ENCODE data around the gene MDM2. TPM values are rescaled to one million over a fixed set of nuclear protein-coding genes. Genes with fewer than 3 reads are reported as not detected.

Gene MDM2
- total and polyA plus RNA-seq, 4 donors, result 24.9 to 155 (median 108) TPM

GRCh38 chr12:68893741-68894140, 85.8 kb downstream of the MDM2 start:
- DNase-seq (no peak), ATAC-seq (ENCODE audit: insufficient read depth, low FRiP score) (no peak)
- WGBS, 2 donors, result 92 to 96% methylated on average over 3 of the region's 3 CpGs
- no peak overlapping the region for H3K4me3 ChIP-seq
- no peaks in the 10 kb centered on the region for H3K9me3 ChIP-seq (ENCODE audit: control insufficient read depth in 4 of 4, insufficient read depth in 3 of 4, low read length in 3 of 4)
- no peak overlapping the region for H3K27ac ChIP-seq (ENCODE audit: low read depth in 1 of 2, low read length in 1 of 2)
- TF ChIP-seq CTCF (IDR thresholded peaks at IDR 0.05; ENCODE audit: control extremely low read depth, extremely low read depth), result no peak
- H3K36me3 ChIP-seq (ENCODE audit: control insufficient read depth in 4 of 4, insufficient read depth in 4 of 4, low read length in 4 of 4), result peaks cover 0 to 2% (median 0%) of the 10 kb centered on the region in 4 donors
- H3K27me3 ChIP-seq (ENCODE audit: control insufficient read depth in 3 of 3, insufficient read depth in 3 of 3, low read length in 2 of 3), result no peaks in the 10 kb centered on the region
- H3K9ac ChIP-seq (ENCODE audit: insufficient read depth in 1 of 2, low read length in 2 of 2), result no peak overlapping the region
- H3K4me1 ChIP-seq (ENCODE audit: control insufficient read depth in 5 of 5, insufficient read depth in 5 of 5, low read length in 5 of 5), result peaks cover 0 to 9% (median 0%) of the 10 kb centered on the region in 5 donors

GRCh38 chr12:68894276-68894855, 86.4 kb downstream of the MDM2 start:
- H3K36me3 ChIP-seq (ENCODE audit: control insufficient read depth in 4 of 4, insufficient read depth in 4 of 4, low read length in 4 of 4), result peaks cover 0 to 2% (median 0%) of the 10 kb centered on the region in 4 donors
- no peak overlapping the region for H3K4me3 ChIP-seq
- peaks cover 0 to 9% (median 0%) of the 10 kb centered on the region in 5 donors for H3K4me1 ChIP-seq (ENCODE audit: control insufficient read depth in 5 of 5, insufficient read depth in 5 of 5, low read length in 5 of 5)
- H3K9me3 ChIP-seq (ENCODE audit: control insufficient read depth in 4 of 4, insufficient read depth in 3 of 4, low read length in 3 of 4), result no peaks in the 10 kb centered on the region
- ATAC-seq (ENCODE audit: insufficient read depth, low FRiP score) (no peak), DNase-seq (no peak)
- 94 to 96% methylated on average over 7 of the region's 7 CpGs for WGBS, 2 donors
- H3K9ac ChIP-seq (ENCODE audit: insufficient read depth in 1 of 2, low read length in 2 of 2), result no peak overlapping the region
- no peak for TF ChIP-seq CTCF (IDR thresholded peaks at IDR 0.05; ENCODE audit: control extremely low read depth, extremely low read depth)
- no peaks in the 10 kb centered on the region for H3K27me3 ChIP-seq (ENCODE audit: control insufficient read depth in 3 of 3, insufficient read depth in 3 of 3, low read length in 2 of 3)
- H3K27ac ChIP-seq (ENCODE audit: low read depth in 1 of 2, low read length in 1 of 2), result no peak overlapping the region

- Histone ChIP-seq H3K9ac (ENCODE audit: insufficient read depth in 1 of 2, low read length in 2 of 2) (no peak overlapping the region), H3K27me3 (ENCODE audit: control insufficient read depth in 3 of 3, insufficient read depth in 3 of 3, low read length in 2 of 3) (no peaks in the 10 kb centered on the region), H3K36me3 (ENCODE audit: control insufficient read depth in 4 of 4, insufficient read depth in 4 of 4, low read length in 4 of 4) (peaks cover 0 to 2% (median 0%) of the 10 kb centered on the region in 4 donors), H3K4me3 (no peak overlapping the region), H3K27ac (ENCODE audit: low read depth in 1 of 2, low read length in 1 of 2) (no peak overlapping the region), H3K9me3 (ENCODE audit: control insufficient read depth in 4 of 4, insufficient read depth in 3 of 4, low read length in 3 of 4) (no peaks in the 10 kb centered on the region), H3K4me1 (ENCODE audit: control insufficient read depth in 5 of 5, insufficient read depth in 5 of 5, low read length in 5 of 5) (peaks cover 0 to 7% (median 0%) of the 10 kb centered on the region in 5 donors)
- ATAC-seq (ENCODE audit: insufficient read depth, low FRiP score), result no peak
- 36 to 51% methylated on average over 4 of the region's 4 CpGs for WGBS, 2 donors
- no peak for TF ChIP-seq CTCF (IDR thresholded peaks at IDR 0.05; ENCODE audit: control extremely low read depth, extremely low read depth)
- DNase-seq, result no peak
These were observed 89.0 kb downstream of the MDM2 start for GRCh38 chr12:68896881-68897540.
